ENCODE measurements around the gene MALAT1. TPM values are rescaled to one million over a fixed set of nuclear protein-coding genes. Genes with fewer than 3 reads are reported as not detected.

MALAT1 gene
- 1,000 to 10,000 TPM; 3,281 to 4,065 TPM for total RNA-seq

DNA sequence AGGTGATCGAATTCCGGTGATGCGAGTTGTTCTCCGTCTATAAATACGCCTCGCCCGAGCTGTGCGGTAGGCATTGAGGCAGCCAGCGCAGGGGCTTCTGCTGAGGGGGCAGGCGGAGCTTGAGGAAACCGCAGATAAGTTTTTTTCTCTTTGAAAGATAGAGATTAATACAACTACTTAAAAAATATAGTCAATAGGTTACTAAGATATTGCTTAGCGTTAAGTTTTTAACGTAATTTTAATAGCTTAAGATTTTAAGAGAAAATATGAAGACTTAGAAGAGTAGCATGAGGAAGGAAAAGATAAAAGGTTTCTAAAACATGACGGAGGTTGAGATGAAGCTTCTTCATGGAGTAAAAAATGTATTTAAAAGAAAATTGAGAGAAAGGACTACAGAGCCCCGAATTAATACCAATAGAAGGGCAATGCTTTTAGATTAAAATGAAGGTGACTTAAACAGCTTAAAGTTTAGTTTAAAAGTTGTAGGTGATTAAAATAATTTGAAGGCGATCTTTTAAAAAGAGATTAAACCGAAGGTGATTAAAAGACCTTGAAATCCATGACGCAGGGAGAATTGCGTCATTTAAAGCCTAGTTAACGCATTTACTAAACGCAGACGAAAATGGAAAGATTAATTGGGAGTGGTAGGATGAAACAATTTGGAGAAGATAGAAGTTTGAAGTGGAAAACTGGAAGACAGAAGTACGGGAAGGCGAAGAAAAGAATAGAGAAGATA is at the start of gene MALAT1:
TSS of gene MALAT1 (plus strand) at position 69 of the 736 bp plus-strand sequence.

DNA sequence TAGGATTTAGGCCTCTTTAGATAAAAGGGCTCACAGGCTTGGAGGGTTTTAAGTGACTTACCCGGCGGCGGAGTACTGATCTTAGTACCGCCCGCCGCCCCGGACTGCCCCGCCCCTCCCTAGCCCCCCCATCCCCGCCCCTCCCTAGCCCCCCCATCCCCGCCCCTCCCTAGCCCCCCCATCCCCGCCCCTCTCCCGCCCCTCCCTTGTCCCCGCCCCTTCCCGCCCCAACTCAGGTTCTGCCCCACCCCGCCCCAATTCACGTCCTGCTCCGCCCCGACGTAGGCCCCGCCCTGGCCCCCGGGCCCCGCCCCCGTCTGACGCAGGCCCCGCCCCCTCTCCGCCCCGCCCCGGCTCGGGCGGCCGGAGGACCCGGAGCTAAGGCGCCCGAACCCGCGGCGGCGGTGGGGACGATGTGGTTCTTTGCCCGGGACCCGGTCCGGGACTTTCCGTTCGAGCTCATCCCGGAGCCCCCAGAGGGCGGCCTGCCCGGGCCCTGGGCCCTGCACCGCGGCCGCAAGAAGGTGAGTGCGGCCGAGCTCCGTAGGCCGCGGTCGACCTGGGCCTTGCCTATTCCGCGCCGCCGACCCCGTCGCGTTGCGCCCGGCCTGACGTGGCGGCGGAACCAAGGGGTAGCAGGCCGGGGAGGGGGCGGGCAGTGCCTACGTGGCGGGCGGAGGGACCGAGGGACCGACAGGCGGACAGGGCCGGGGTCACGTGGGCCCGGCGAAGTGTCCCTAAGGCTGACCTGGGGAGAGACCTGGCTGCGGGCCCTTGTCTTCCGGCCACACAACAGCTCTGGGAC is 26.1 kb downstream of the MALAT1 start, which contains the start of gene SCYL1:
TSS of gene SCYL1 (plus strand) at position 343 of the 805 bp plus-strand sequence. CDS start at position 414, 71 bp downstream.

Small RNAs within 50 kb of the gene (small RNA-seq; reads per million reads assigned to genes)
- gene RF01684: 0 reads per million in 2 donors

Other genes with a start within 250 kb of the MALAT1 start
- 10 to 100 TPM; 18.6 to 37.3 TPM for gene POLA2, start 237.1 kb upstream of the MALAT1 start, total RNA-seq
- gene CDC42EP2, start 184.2 kb upstream of the MALAT1 start, total RNA-seq: 1 to 10 TPM in 1 of 2 donors, under 1 TPM in 1; 0.34 to 3.0 TPM
- gene DPF2, start 165.2 kb upstream of the MALAT1 start, total RNA-seq: 10 to 100 TPM; 43.7 to 45.6 TPM
- under 1 TPM; under 0.01 to 0.33 TPM for gene TIGD3, start 144.3 kb upstream of the MALAT1 start, total RNA-seq
- 1 to 10 TPM; 1.3 to 3.8 TPM for gene SLC25A45, start 116.4 kb upstream of the MALAT1 start, total RNA-seq
- 100 to 1,000 TPM in 1 of 2 donors, 10 to 100 TPM in 1; 59.2 to 108 TPM for gene FRMD8, start 112.4 kb upstream of the MALAT1 start, total RNA-seq
- gene NEAT1, start 76.2 kb upstream of the MALAT1 start, total RNA-seq: 100 to 1,000 TPM; 128 to 294 TPM
- gene SCYL1, start 26.0 kb downstream of the MALAT1 start, total RNA-seq: 10 to 100 TPM; 75.0 to 90.9 TPM
- 10 to 100 TPM in 1 of 2 donors, 1 to 10 TPM in 1; 9.3 to 14.3 TPM for gene LTBP3, start 59.3 kb downstream of the MALAT1 start, total RNA-seq
- 10 to 100 TPM; 40.3 to 75.3 TPM for gene ZNRD2, start 71.4 kb downstream of the MALAT1 start, total RNA-seq
- 10 to 100 TPM; 15.0 to 15.5 TPM for gene FAM89B, start 73.5 kb downstream of the MALAT1 start, total RNA-seq
- gene EHBP1L1, start 77.0 kb downstream of the MALAT1 start, total RNA-seq: 10 to 100 TPM; 18.0 to 49.2 TPM
- under 1 TPM; 0.33 to 0.34 TPM for gene KCNK7, start 96.8 kb downstream of the MALAT1 start, total RNA-seq
- gene MAP3K11, start 115.2 kb downstream of the MALAT1 start, total RNA-seq: 100 to 1,000 TPM; 115 to 242 TPM
- 10 to 100 TPM; 30.3 to 34.3 TPM for gene PCNX3, start 116.7 kb downstream of the MALAT1 start, total RNA-seq
- 10 to 100 TPM; 28.0 to 31.7 TPM for gene SIPA1, start 139.1 kb downstream of the MALAT1 start, total RNA-seq
- 10 to 100 TPM; 27.3 to 35.8 TPM for gene RELA, start 163.9 kb downstream of the MALAT1 start, total RNA-seq
- gene KAT5, start 213.2 kb downstream of the MALAT1 start, total RNA-seq: 10 to 100 TPM; 58.3 to 58.5 TPM
- 10 to 100 TPM; 51.0 to 78.1 TPM for gene RNASEH2C, start 221.8 kb downstream of the MALAT1 start, total RNA-seq